Measurements from ENCODE around the gene SPATA16. TPM values are rescaled to one million over a fixed set of nuclear protein-coding genes. Genes with fewer than 3 reads are reported as not detected.
A peak's percentile ranks its signal among the peaks of the same experiment; 100 is the strongest.
"Not testable (repeated sequence)": the region's sequence is repeated elsewhere in the genome, so short reads cannot be mapped to it uniquely, and the experiment has no call there.

Gene SPATA16
- total RNA-seq, 1 experiment from 2014 or later = not detected

- no peak for DNase-seq (ENCODE audit: low read depth)
- in situ Hi-C loops (cut with HindIII; ENCODE audit: low pct_unique_long_range_greater_than_20kb, low sequenced_read_pairs) = no loop called here
Measured at GRCh38 chr3:172868582-172869200, 272.3 kb downstream of the SPATA16 start.

GRCh38 chr3:172866726-172867350, 274.2 kb downstream of the SPATA16 start:
- in situ Hi-C loops (cut with HindIII; ENCODE audit: low pct_unique_long_range_greater_than_20kb, low sequenced_read_pairs); DNase-seq (ENCODE audit: low read depth): not testable (repeated sequence)

- DNase-seq (ENCODE audit: low read depth) = no peak
- in situ Hi-C loops (cut with HindIII; ENCODE audit: low pct_unique_long_range_greater_than_20kb, low sequenced_read_pairs) = no loop called here
Measured at GRCh38 chr3:172859041-172859440, 282.0 kb downstream of the SPATA16 start.

GRCh38 chr3:172856795-172857742, 284.0 kb downstream of the SPATA16 start:
- DNase-seq (ENCODE audit: low read depth) = peak; percentile 67
- in situ Hi-C loops (cut with HindIII; ENCODE audit: low pct_unique_long_range_greater_than_20kb, low sequenced_read_pairs) = no loop called here

GRCh38 chr3:172855037-172855436, 286.0 kb downstream of the SPATA16 start:
- no peak for DNase-seq (ENCODE audit: low read depth)
- in situ Hi-C loops (cut with HindIII; ENCODE audit: low pct_unique_long_range_greater_than_20kb, low sequenced_read_pairs) = no loop called here

- in situ Hi-C loops (cut with HindIII; ENCODE audit: low pct_unique_long_range_greater_than_20kb, low sequenced_read_pairs) = no loop called here
- DNase-seq (ENCODE audit: low read depth) = no peak
Measured at GRCh38 chr3:172853921-172854666, 286.9 kb downstream of the SPATA16 start.

GRCh38 chr3:172853005-172853404, 288.0 kb downstream of the SPATA16 start:
- in situ Hi-C loops (cut with HindIII; ENCODE audit: low pct_unique_long_range_greater_than_20kb, low sequenced_read_pairs) = no loop called here
- DNase-seq (ENCODE audit: low read depth) = no peak

- DNase-seq (ENCODE audit: low read depth) = peak; percentile 28
- in situ Hi-C loops (cut with HindIII; ENCODE audit: low pct_unique_long_range_greater_than_20kb, low sequenced_read_pairs) = no loop called here
Measured at GRCh38 chr3:172848910-172849309, 292.1 kb downstream of the SPATA16 start.

- in situ Hi-C loops (cut with HindIII; ENCODE audit: low pct_unique_long_range_greater_than_20kb, low sequenced_read_pairs) = no loop called here
- no peak for DNase-seq (ENCODE audit: low read depth)
Measured at GRCh38 chr3:172847292-172847691, 293.7 kb downstream of the SPATA16 start.

GRCh38 chr3:172846706-172847105, 294.3 kb downstream of the SPATA16 start:
- DNase-seq (ENCODE audit: low read depth) = peak; percentile 80
- in situ Hi-C loops (cut with HindIII; ENCODE audit: low pct_unique_long_range_greater_than_20kb, low sequenced_read_pairs) = no loop called here

GRCh38 chr3:172846103-172846561, 294.9 kb downstream of the SPATA16 start:
- in situ Hi-C loops (cut with HindIII; ENCODE audit: low pct_unique_long_range_greater_than_20kb, low sequenced_read_pairs) = no loop called here

GRCh38 chr3:172844428-172844827, 296.6 kb downstream of the SPATA16 start:
- in situ Hi-C loops (cut with HindIII; ENCODE audit: low pct_unique_long_range_greater_than_20kb, low sequenced_read_pairs) = no loop called here
- DNase-seq (ENCODE audit: low read depth) = no peak

More at GRCh38 chr3:172846103-172846561, 294.9 kb downstream of the SPATA16 start:
- DNase-seq (ENCODE audit: low read depth) = no peak

- DNase-seq (ENCODE audit: low read depth) = no peak
- in situ Hi-C loops (cut with HindIII; ENCODE audit: low pct_unique_long_range_greater_than_20kb, low sequenced_read_pairs) = no loop called here
Measured at GRCh38 chr3:172840913-172841312, 300.1 kb downstream of the SPATA16 start.

GRCh38 chr3:172840463-172840862, 300.6 kb downstream of the SPATA16 start:
- no peak for DNase-seq (ENCODE audit: low read depth)
- in situ Hi-C loops (cut with HindIII; ENCODE audit: low pct_unique_long_range_greater_than_20kb, low sequenced_read_pairs) = no loop called here

- in situ Hi-C loops (cut with HindIII; ENCODE audit: low pct_unique_long_range_greater_than_20kb, low sequenced_read_pairs) = no loop called here
- no peak for DNase-seq (ENCODE audit: low read depth)
Measured at GRCh38 chr3:172839679-172840078, 301.4 kb downstream of the SPATA16 start.

All from Caki2 (cell line).